B cell (primary cell): ENCODE data around the gene TLDC2. TPM values are rescaled to one million over a fixed set of nuclear protein-coding genes. Genes with fewer than 3 reads are reported as not detected.

Experiments used
- ATAC-seq: fragments of 200-7000 bp; cut with Tn5 transposase; one replicate; pipeline ENCODE4 v1.10.0; 2021; ENCODE audit warnings: low read depth, mild to moderate bottlenecking, moderate number of reproducible peaks, moderate library complexity
- CTCF ChIA-PET: fragments of 350-600 bp; sonication (Branson Sonifier 250); formaldehyde crosslinking; loops from one replicate; lab custom pipeline; 2021; ENCODE audit warnings: antibody characterized with exemption, inconsistent platforms; lab: Charles Lee
- POLR2A ChIA-PET: fragments of 350-600 bp; sonication (Branson Sonifier 250); formaldehyde crosslinking; loops from one replicate; lab custom pipeline; 2021; ENCODE audit warnings: antibody characterized with exemption; lab: Charles Lee
- DNase-seq: peaks from one replicate; pipeline ENCODE4 v3.0.0; 2013
- H2AFZ ChIP-seq: 2 replicates; pipeline ENCODE4 v1.6.1; 2012; ENCODE audit warnings: mild to moderate bottlenecking, low read depth, low read length; ENCODE audit not compliant: insufficient read depth, poor library complexity, severe bottlenecking
- H3K27ac ChIP-seq, 2 donors: 1 replicate in 1 of 2; 2 replicates in 1 of 2; pipeline ENCODE4 v1.5.1; 2012 to 2013; ENCODE audit warnings: low read length in 2 of 2, mild to moderate bottlenecking in 2 of 2, moderate library complexity in 1 of 2
- H3K27me3 ChIP-seq, 4 experiments: fragments of 200-600 bp in 1 of 4; sonication (generic) in 1 of 4; replicated peaks in 1 of 4; 1 replicate in 2 of 4; 2 replicates in 2 of 4; pipeline versions ENCODE4 v1.6.1 to v1.7.0; 2013 to 2016; ENCODE audit warnings: low read length in 3 of 4, mild to moderate bottlenecking in 2 of 4, mixed read lengths in 1 of 4, moderate library complexity in 1 of 4; ENCODE audit not compliant: insufficient read depth in 4 of 4, control insufficient read depth in 3 of 4; ENCODE audit errors: control extremely low read depth in 1 of 4
- H3K36me3 ChIP-seq, 2 experiments: replicated peaks in 1 of 2; 1 replicate in 1 of 2; 2 replicates in 1 of 2; pipeline versions ENCODE4 v1.6.1 to v1.7.1; 2013; ENCODE audit warnings: low read length in 1 of 2; ENCODE audit not compliant: insufficient read depth in 2 of 2, control insufficient read depth in 1 of 2; ENCODE audit errors: control extremely low read depth in 1 of 2, extremely low read depth in 1 of 2
- H3K4me1 ChIP-seq, 2 donors: fragments of 200-600 bp in 1 of 2; sonication (generic) in 1 of 2; 1 replicate in 1 of 2; 2 replicates in 1 of 2; pipeline versions ENCODE4 v1.5.1 to v1.6.1; 2013 to 2017; ENCODE audit warnings: low read length in 2 of 2; ENCODE audit not compliant: control insufficient read depth in 2 of 2, insufficient read depth in 2 of 2
- H3K4me2 ChIP-seq: replicated peaks from 2 replicates; pipeline ENCODE3; 2012; ENCODE audit warnings: mild to moderate bottlenecking, low read depth, low read length; ENCODE audit not compliant: poor library complexity, severe bottlenecking
- H3K4me3 ChIP-seq, 5 experiments: fragments of 200-600 bp in 1 of 5; sonication (generic) in 1 of 5; 1 replicate in 3 of 5; 2 replicates in 2 of 5; pipeline versions ENCODE4 v1.5.1 to v1.7.0; 2011 to 2016; ENCODE audit warnings: low read length in 4 of 5, mild to moderate bottlenecking in 4 of 5, low read depth in 2 of 5, control low read depth in 1 of 5, moderate library complexity in 1 of 5; ENCODE audit not compliant: insufficient read depth in 1 of 5; ENCODE audit errors: control extremely low read depth in 1 of 5, extremely low read depth in 1 of 5
- H3K79me2 ChIP-seq: fragments of 200-600 bp; sonication (generic); one replicate; pipeline ENCODE4 v1.6.0; 2016; ENCODE audit warnings: low read length; ENCODE audit not compliant: control insufficient read depth, insufficient read depth
- H3K9ac ChIP-seq: fragments of 200-600 bp; sonication (generic); 2 replicates; pipeline ENCODE4 v1.6.1; 2017; ENCODE audit warnings: mild to moderate bottlenecking, low read length, moderate library complexity
- H3K9me3 ChIP-seq, 3 donors: one replicate each; pipeline versions ENCODE4 v1.6.1 to v1.7.1; 2013; ENCODE audit warnings: low read length in 2 of 3; ENCODE audit not compliant: control insufficient read depth in 2 of 3, insufficient read depth in 1 of 3; ENCODE audit errors: control extremely low read depth in 1 of 3
- H4K20me1 ChIP-seq: 2 replicates; pipeline ENCODE4 v1.6.0; 2012; ENCODE audit warnings: mild to moderate bottlenecking, low read length; ENCODE audit not compliant: insufficient read depth, control insufficient read depth, poor library complexity, severe bottlenecking
- H3K27ac Mint-ChIP-seq: one replicate; pipeline ENCODE4 v1.8.0; 2021; ENCODE audit warnings: mixed read lengths
- H3K27me3 Mint-ChIP-seq: one replicate; pipeline ENCODE4 v1.8.0; 2021; ENCODE audit warnings: mixed read lengths
- H3K4me1 Mint-ChIP-seq: one replicate; pipeline ENCODE4 v1.8.0; 2021; ENCODE audit warnings: mixed read lengths
- H3K4me3 Mint-ChIP-seq: one replicate; pipeline ENCODE4 v1.8.0; 2021; ENCODE audit warnings: mixed read lengths
- H3K9me3 Mint-ChIP-seq: one replicate; pipeline ENCODE4 v1.8.0; 2022; ENCODE audit warnings: mixed read lengths; ENCODE audit not compliant: insufficient read depth
- CTCF ChIP-seq: fragments of 200-600 bp; IDR thresholded peaks from one replicate; pipeline ENCODE4 v1.8.0; 2022; ENCODE audit warnings: antibody characterized with exemption, mild to moderate bottlenecking
- EZH2 ChIP-seq: IDR thresholded peaks from 2 replicates; pipeline ENCODE4 v1.6.1; 2012; ENCODE audit warnings: borderline replicate concordance, low read depth, mild to moderate bottlenecking, moderate library complexity, low read length; ENCODE audit not compliant: insufficient read depth, poor library complexity, severe bottlenecking
- WGBS: methylation state at CpG from one replicate; pipeline ENCODE4 v1.1.5; 2013; ENCODE audit warnings: missing lambda C conversion rate; ENCODE audit not compliant: insufficient coverage; 5-methylcytosine and 5-hydroxymethylcytosine counted together
- intact Hi-C: fragments of 100-400 bp; cut with micrococcal nuclease; formaldehyde crosslinking; loops from one replicate; pipeline ENCODE4 v1.10.0; 2022
- polyA minus RNA-seq: library from RNA; depleted of rRNA, polyadenylated mRNA; stranded (reverse); fragments of >200 nt; gene quantifications from 2 replicates; pipeline ENCODE4 v1.2.3, GENCODE V29; 2012
- polyA plus RNA-seq: library from polyadenylated mRNA; depleted of rRNA; stranded (reverse); fragments of >200 nt; gene quantifications from 2 replicates; pipeline ENCODE4 v1.2.3, GENCODE V29; 2012
- total RNA-seq, 2 donors: library from RNA; stranded (reverse); fragments of 120-200 nt in 1 of 2; gene quantifications; 1 replicate in 1 of 2; 2 replicates in 1 of 2; pipeline versions ENCODE4 v1.2.3 to v1.2.4, GENCODE V29; 2013 to 2022

TLDC2 gene
- total RNA-seq = not detected in 2 replicates
- 0.30 TPM for total RNA-seq (2013)
- polyA plus RNA-seq = 0.12 and 0.13 TPM in 2 replicates
- 0.69 TPM in 1 of 2 replicates, not detected in the other for polyA minus RNA-seq

- TF ChIP-seq CTCF = no peak
- TF ChIP-seq EZH2 = no peak
- ChIA-PET CTCF (interaction anchor here (0.9 to 1.0 kb wide), 2 partner anchors 11 to 34 kb away, joined by 3 read pairs; no protein-coding TSS in a partner anchor), POLR2A (no interaction called here)
- no peak for DNase-seq
- H3K9me3 Mint-ChIP-seq = no peaks in the 10 kb centered on the region
- peak within 1 kb of the TSS; percentile 37 for H3K27ac Mint-ChIP-seq
- Histone ChIP-seq H3K9me3 (no peaks in the 10 kb centered on the region), H2AFZ (peak within 1 kb of the TSS; percentile 19), H3K79me2 (no peaks in the 10 kb centered on the region), H4K20me1 (no peaks in the 10 kb centered on the region), H3K4me2 (peak within 1 kb of the TSS; percentile 16), H3K27ac (no peak within 1 kb of the TSS), H3K36me3 (no peaks in the 10 kb centered on the region), H3K4me3 (no peak within 1 kb of the TSS), H3K27me3 (no peaks in the 10 kb centered on the region), H3K9ac (no peak within 1 kb of the TSS), H3K4me1 (peaks cover 5 to 19% of the 10 kb centered on the region in 2 donors)
- intact Hi-C loops = no loop called here
- H3K27me3 Mint-ChIP-seq = no peaks in the 10 kb centered on the region
- ATAC-seq = no peak
- 81% methylated on average over 9 of the region's 14 CpGs for WGBS
- no peak within 1 kb of the TSS for H3K4me3 Mint-ChIP-seq
- peaks cover 15% of the 10 kb centered on the region for H3K4me1 Mint-ChIP-seq
These were observed at the start of gene TLDC2 for GRCh38 chr20:36875702-36876472. Gene TLDC2, plus strand, starts transcription at chr20:36876138. Its CDS starts 37 bp downstream, at chr20:36876175.
